H9 (cell line): ENCODE data around the gene GFER. TPM values are rescaled to one million over a fixed set of nuclear protein-coding genes. Genes with fewer than 3 reads are reported as not detected.
A peak's percentile ranks its signal among the peaks of the same experiment; 100 is the strongest.

Experiments
- DNase-seq: peaks from one replicate; pipeline ENCODE4 v3.0.0-alpha.2; 2017
- H2AFZ ChIP-seq: one replicate; pipeline ENCODE4 v1.6.1; 2013; ENCODE audit warnings: mild to moderate bottlenecking, low read length, control low read depth, moderate library complexity
- H2AK5ac ChIP-seq: 2 replicates; pipeline ENCODE4 v1.6.1; 2013; ENCODE audit warnings: low read length, control low read depth, mixed read lengths; ENCODE audit not compliant: insufficient read length
- H2BK120ac ChIP-seq: one replicate; pipeline ENCODE4 v1.6.1; 2013; ENCODE audit warnings: low read depth, mild to moderate bottlenecking, low read length, control low read depth, inconsistent platforms; ENCODE audit not compliant: poor library complexity, severe bottlenecking
- H2BK12ac ChIP-seq: 2 replicates; pipeline ENCODE4 v1.6.1; 2013; ENCODE audit warnings: low read length, control low read depth, mixed read lengths, low read depth; ENCODE audit not compliant: insufficient read length
- H2BK15ac ChIP-seq: 2 replicates; pipeline ENCODE4 v1.6.1; 2013; ENCODE audit warnings: low read depth, low read length, control low read depth
- H2BK20ac ChIP-seq: one replicate; pipeline ENCODE4 v1.6.1; 2013; ENCODE audit warnings: low read depth, mild to moderate bottlenecking, low read length, control low read depth, inconsistent platforms; ENCODE audit not compliant: poor library complexity, severe bottlenecking
- H2BK5ac ChIP-seq: 2 replicates; pipeline ENCODE4 v1.6.1; 2013; ENCODE audit warnings: low read length, control low read depth, mixed read lengths; ENCODE audit not compliant: insufficient read length
- H3K14ac ChIP-seq: 2 replicates; pipeline ENCODE4 v1.6.1; 2013; ENCODE audit warnings: low read length, control low read depth; ENCODE audit not compliant: insufficient read depth
- H3K18ac ChIP-seq: 2 replicates; pipeline ENCODE4 v1.6.1; 2013; ENCODE audit warnings: low read depth, mild to moderate bottlenecking, mixed read lengths, low read length, control low read depth; ENCODE audit not compliant: insufficient read length
- H3K23ac ChIP-seq: 2 replicates; pipeline ENCODE4 v1.6.1; 2013; ENCODE audit warnings: low read length, control low read depth, mixed read lengths, low read depth; ENCODE audit not compliant: insufficient read length
- H3K23me2 ChIP-seq: 2 replicates; pipeline ENCODE4 v1.6.1; 2013; ENCODE audit warnings: low read depth, mild to moderate bottlenecking, mixed read lengths, low read length, control low read depth; ENCODE audit not compliant: insufficient read length, poor library complexity, severe bottlenecking
- H3K27ac ChIP-seq: 2 replicates; pipeline ENCODE4 v1.5.1; 2013; ENCODE audit warnings: low read length, control low read depth, mixed read lengths, low read depth; ENCODE audit not compliant: insufficient read length
- H3K27me3 ChIP-seq: 2 replicates; pipeline ENCODE4 v1.6.1; 2013; ENCODE audit warnings: low read length, control low read depth, inconsistent platforms; ENCODE audit not compliant: insufficient read depth
- H3K4ac ChIP-seq: 2 replicates; pipeline ENCODE4 v1.6.1; 2013; ENCODE audit warnings: low read depth, mild to moderate bottlenecking, control low read depth, inconsistent platforms, low read length, moderate library complexity
- H3K4me1 ChIP-seq: 2 replicates; pipeline ENCODE4 v1.6.1; 2013; ENCODE audit warnings: low read length, control low read depth, inconsistent platforms; ENCODE audit not compliant: insufficient read depth
- H3K4me2 ChIP-seq: 2 replicates; pipeline ENCODE4 v1.6.1; 2013; ENCODE audit warnings: low read length, control low read depth, mixed read lengths; ENCODE audit not compliant: insufficient read length, insufficient read depth
- H3K56ac ChIP-seq: 2 replicates; pipeline ENCODE4 v1.6.1; 2013; ENCODE audit warnings: low read depth, mild to moderate bottlenecking, mixed read lengths, low read length, control low read depth; ENCODE audit not compliant: insufficient read length
- H3K79me1 ChIP-seq: 2 replicates; pipeline ENCODE4 v1.6.1; 2013; ENCODE audit warnings: low read depth, mild to moderate bottlenecking, moderate library complexity, low read length, control low read depth, inconsistent platforms; ENCODE audit not compliant: insufficient read depth, poor library complexity, severe bottlenecking
- H3K79me2 ChIP-seq: 2 replicates; pipeline ENCODE4 v1.6.1; 2013; ENCODE audit warnings: low read length, control low read depth, inconsistent platforms; ENCODE audit not compliant: insufficient read depth
- H3K9ac ChIP-seq: 2 replicates; pipeline ENCODE4 v1.6.1; 2013; ENCODE audit warnings: low read length, control low read depth, mixed read lengths; ENCODE audit not compliant: insufficient read length; ENCODE audit errors: extremely low read depth
- H3K9me3 ChIP-seq: one replicate; pipeline ENCODE4 v1.6.1; 2013; ENCODE audit warnings: low read depth, low read length, inconsistent platforms; ENCODE audit not compliant: control insufficient read depth
- H3T11ph ChIP-seq: one replicate; pipeline ENCODE4 v1.6.1; 2013; ENCODE audit warnings: mild to moderate bottlenecking, low read length, control low read depth, inconsistent platforms
- H4K20me1 ChIP-seq: one replicate; pipeline ENCODE4 v1.6.1; 2013; ENCODE audit not compliant: control insufficient read depth, insufficient read length, insufficient read depth
- H4K5ac ChIP-seq: 2 replicates; pipeline ENCODE4 v1.6.1; 2013; ENCODE audit warnings: low read depth, mild to moderate bottlenecking, mixed read lengths, low read length, control low read depth; ENCODE audit not compliant: insufficient read length
- H4K8ac ChIP-seq: replicated peaks from 2 replicates; pipeline ENCODE4 v1.6.1; 2013; ENCODE audit warnings: low read length, control low read depth, mixed read lengths, low read depth; ENCODE audit not compliant: insufficient read length
- H4K91ac ChIP-seq: 2 replicates; pipeline ENCODE4 v1.6.1; 2013; ENCODE audit warnings: low read depth, mild to moderate bottlenecking, moderate library complexity, mixed read lengths, low read length, control low read depth; ENCODE audit not compliant: insufficient read length
- H3K27ac Mint-ChIP-seq, 3 experiments: 2 replicates in 2 of 3; 3 replicates in 1 of 3; pipeline ENCODE4 v1.8.0; 2020 to 2021; ENCODE audit warnings: mixed read lengths in 3 of 3, mild to moderate bottlenecking in 1 of 3, moderate library complexity in 1 of 3
- H3K27me3 Mint-ChIP-seq: 2 replicates; pipeline ENCODE4 v1.8.0; 2021; ENCODE audit warnings: low read depth, mild to moderate bottlenecking, moderate library complexity, mixed read lengths
- H3K36me3 Mint-ChIP-seq, 3 experiments: 2 replicates in 2 of 3; 3 replicates in 1 of 3; pipeline ENCODE4 v1.8.0; 2020 to 2021; ENCODE audit warnings: low read depth in 3 of 3, mixed read lengths in 3 of 3; ENCODE audit not compliant: insufficient read depth in 1 of 3
- H3K4me1 Mint-ChIP-seq, 2 experiments: 2 replicates each; pipeline ENCODE4 v1.8.0; 2020; ENCODE audit warnings: mixed read lengths in 2 of 2
- H3K4me3 Mint-ChIP-seq, 2 experiments: 2 replicates in 1 of 2; 3 replicates in 1 of 2; pipeline ENCODE4 v1.8.0; 2020 to 2021; ENCODE audit warnings: mild to moderate bottlenecking in 2 of 2, mixed read lengths in 2 of 2, moderate library complexity in 1 of 2
- H3K9me3 Mint-ChIP-seq, 2 experiments: 2 replicates in 1 of 2; 3 replicates in 1 of 2; pipeline ENCODE4 v1.8.0; 2020; ENCODE audit warnings: mild to moderate bottlenecking in 2 of 2, mixed read lengths in 2 of 2, moderate library complexity in 1 of 2
- CTCF ChIP-seq: fragments of 200-600 bp; sonication (generic); conservative IDR thresholded peaks from 3 replicates; pipeline ENCODE4 v1.8.0; 2021; ENCODE audit warnings: antibody characterized with exemption, mild to moderate bottlenecking
- WGBS: extraction: QIAGEN DNeasy Blood & Tissue Kit; methylation state at CpG from one replicate; pipeline ENCODE4 v1.1.7; 2013; ENCODE audit warnings: missing lambda C conversion rate, low lambda C conversion rate, mixed read lengths; ENCODE audit not compliant: insufficient read length; ENCODE audit errors: extremely low coverage; 5-methylcytosine and 5-hydroxymethylcytosine counted together
- total RNA-seq: library from RNA; stranded (reverse); gene quantifications from 2 replicates; pipeline ENCODE4 v1.2.1, GENCODE V29; 2021

The GFER gene
- total RNA-seq, 1 experiment from 2014 or later, result 49.1 TPM

GRCh38 chr16:1997494-1998359 is 13.7 kb downstream of the GFER start:
- H3K56ac ChIP-seq, result no peak overlapping the region
- H2AK5ac ChIP-seq, result no peak overlapping the region
- no peak overlapping the region for H3K4me2 ChIP-seq
- Mint-ChIP-seq H3K36me3 (peaks cover 18 to 48% (median 44%) of the 10 kb centered on the region in 3 experiments), H3K27me3 (peaks cover 7% of the 10 kb centered on the region; the same call in 1 of the 2 replicates), H3K4me1 (no peaks in the 10 kb centered on the region), H3K4me3 (no peak overlapping the region), H3K9me3 (no peaks in the 10 kb centered on the region), H3K27ac (peak overlapping the region in 1 of 3 experiments; percentile 15; a peak in 1 of 7 replicates)
- H2BK12ac ChIP-seq, result no peak overlapping the region
- no peak overlapping the region for H2AFZ ChIP-seq
- H3K9ac ChIP-seq, result no peak overlapping the region
- no peaks in the 10 kb centered on the region for H3K23me2 ChIP-seq
- no peak overlapping the region for H3K27ac ChIP-seq
- H4K8ac ChIP-seq, result no peak overlapping the region
- DNase-seq, result no peak
- H2BK20ac ChIP-seq, result no peak overlapping the region
- H3T11ph ChIP-seq, result no peak overlapping the region
- H4K20me1 ChIP-seq, result no peaks in the 10 kb centered on the region
- H3K9me3 ChIP-seq, result no peaks in the 10 kb centered on the region
- H3K4ac ChIP-seq, result no peak overlapping the region
- no peaks in the 10 kb centered on the region for H3K4me1 ChIP-seq
- TF ChIP-seq CTCF, result no peak
- no peak overlapping the region for H4K5ac ChIP-seq
- H4K91ac ChIP-seq, result no peak overlapping the region
- no peak overlapping the region for H2BK15ac ChIP-seq
- no peak overlapping the region for H2BK120ac ChIP-seq
- no peak overlapping the region for H3K14ac ChIP-seq
- H3K79me2 ChIP-seq, result no peaks in the 10 kb centered on the region
- no peak overlapping the region for H3K23ac ChIP-seq
- no peak overlapping the region for H2BK5ac ChIP-seq
- no peaks in the 10 kb centered on the region for H3K79me1 ChIP-seq
- no CpG with 5 or more reads among the region's 26 CpGs for WGBS
- H3K18ac ChIP-seq, result no peak overlapping the region
- H3K27me3 ChIP-seq, result no peaks in the 10 kb centered on the region
